NCI-H510A (cell line): ENCODE measurements around the gene IL23R.
A peak's percentile ranks its signal among the peaks of the same experiment; 100 is the strongest.

Experiments
- DNase-seq: peaks from one replicate; lab custom pipeline; 2025; lab: John Stamatoyannopoulos, UW

Gene IL23R

GRCh38 chr1:67149179-67149770 is 17.0 kb upstream of the IL23R start:
- DNase-seq = peak; percentile 67

GRCh38 chr1:67150931-67151330 is 15.3 kb upstream of the IL23R start:
- DNase-seq = no peak

- DNase-seq = no peak
Observed at GRCh38 chr1:67158401-67158800, 7.9 kb upstream of the IL23R start.

- DNase-seq = no peak
Observed at GRCh38 chr1:67159233-67159632, 7.0 kb upstream of the IL23R start.

GRCh38 chr1:67162954-67163353 is 3.3 kb upstream of the IL23R start:
- DNase-seq = no peak

- no peak for DNase-seq
Observed at GRCh38 chr1:67165468-67166041, 699 bp upstream of the IL23R start.

GRCh38 chr1:67169496-67169895 is 3.2 kb downstream of the IL23R start:
- DNase-seq = no peak

- DNase-seq = no peak
Observed at GRCh38 chr1:67169932-67170331, 3.7 kb downstream of the IL23R start.

GRCh38 chr1:67170751-67171573 is 4.7 kb downstream of the IL23R start:
- DNase-seq = no peak

GRCh38 chr1:67171574-67171955 is 5.3 kb downstream of the IL23R start:
- no peak for DNase-seq

GRCh38 chr1:67171978-67172377 is 5.7 kb downstream of the IL23R start:
- no peak for DNase-seq

GRCh38 chr1:67173988-67174387 is 7.7 kb downstream of the IL23R start:
- DNase-seq = no peak

GRCh38 chr1:67174716-67175284 is 8.5 kb downstream of the IL23R start:
- DNase-seq = no peak

- DNase-seq = no peak
Observed at GRCh38 chr1:67175530-67176087, 9.4 kb downstream of the IL23R start.

GRCh38 chr1:67184838-67185421 is 18.7 kb downstream of the IL23R start:
- no peak for DNase-seq

GRCh38 chr1:67188137-67188536 is 21.9 kb downstream of the IL23R start:
- DNase-seq = no peak

GRCh38 chr1:67189953-67190352 is 23.7 kb downstream of the IL23R start:
- no peak for DNase-seq

GRCh38 chr1:67190410-67190809 is 24.2 kb downstream of the IL23R start:
- DNase-seq = no peak

- DNase-seq = no peak
Observed at GRCh38 chr1:67190942-67191341, 24.7 kb downstream of the IL23R start.

GRCh38 chr1:67191668-67192520 is 25.6 kb downstream of the IL23R start:
- no peak for DNase-seq

GRCh38 chr1:67192902-67193301 is 26.6 kb downstream of the IL23R start:
- no peak for DNase-seq
